ENCODE data around the gene PPP1R13B. TPM values are rescaled to one million over a fixed set of nuclear protein-coding genes. Genes with fewer than 3 reads are reported as not detected.

The PPP1R13B gene, protein sequence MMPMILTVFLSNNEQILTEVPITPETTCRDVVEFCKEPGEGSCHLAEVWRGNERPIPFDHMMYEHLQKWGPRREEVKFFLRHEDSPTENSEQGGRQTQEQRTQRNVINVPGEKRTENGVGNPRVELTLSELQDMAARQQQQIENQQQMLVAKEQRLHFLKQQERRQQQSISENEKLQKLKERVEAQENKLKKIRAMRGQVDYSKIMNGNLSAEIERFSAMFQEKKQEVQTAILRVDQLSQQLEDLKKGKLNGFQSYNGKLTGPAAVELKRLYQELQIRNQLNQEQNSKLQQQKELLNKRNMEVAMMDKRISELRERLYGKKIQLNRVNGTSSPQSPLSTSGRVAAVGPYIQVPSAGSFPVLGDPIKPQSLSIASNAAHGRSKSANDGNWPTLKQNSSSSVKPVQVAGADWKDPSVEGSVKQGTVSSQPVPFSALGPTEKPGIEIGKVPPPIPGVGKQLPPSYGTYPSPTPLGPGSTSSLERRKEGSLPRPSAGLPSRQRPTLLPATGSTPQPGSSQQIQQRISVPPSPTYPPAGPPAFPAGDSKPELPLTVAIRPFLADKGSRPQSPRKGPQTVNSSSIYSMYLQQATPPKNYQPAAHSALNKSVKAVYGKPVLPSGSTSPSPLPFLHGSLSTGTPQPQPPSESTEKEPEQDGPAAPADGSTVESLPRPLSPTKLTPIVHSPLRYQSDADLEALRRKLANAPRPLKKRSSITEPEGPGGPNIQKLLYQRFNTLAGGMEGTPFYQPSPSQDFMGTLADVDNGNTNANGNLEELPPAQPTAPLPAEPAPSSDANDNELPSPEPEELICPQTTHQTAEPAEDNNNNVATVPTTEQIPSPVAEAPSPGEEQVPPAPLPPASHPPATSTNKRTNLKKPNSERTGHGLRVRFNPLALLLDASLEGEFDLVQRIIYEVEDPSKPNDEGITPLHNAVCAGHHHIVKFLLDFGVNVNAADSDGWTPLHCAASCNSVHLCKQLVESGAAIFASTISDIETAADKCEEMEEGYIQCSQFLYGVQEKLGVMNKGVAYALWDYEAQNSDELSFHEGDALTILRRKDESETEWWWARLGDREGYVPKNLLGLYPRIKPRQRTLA
- total RNA-seq (10 to 100 TPM in 2 of 4 donors, 1 to 10 TPM in 2; 8.6 to 10.5 (median 10.1) TPM), polyA plus RNA-seq (10 to 100 TPM in 1 of 3 donors, 1 to 10 TPM in 2; 9.6 to 26.9 (median 9.9) TPM)

GRCh38 chr14:103847451-103848174 is at the start of gene PPP1R13B:
Gene PPP1R13B, minus strand, starts transcription at chr14:103847575. Its CDS starts 268 bp downstream, at chr14:103847307.
- WGBS, 2 donors, result 0 to 1% methylated on average over 104 of the region's 104 CpGs
- peak within 1 kb of the TSS; percentile 73 to 86 (median 80) for H3K27ac ChIP-seq
- H3K4me1 ChIP-seq, result peaks cover 0 to 21% (median 15%) of the 10 kb centered on the region in 4 donors
- no peaks in the 10 kb centered on the region for H3K9me3 ChIP-seq
- no peaks in the 10 kb centered on the region for H3K27me3 ChIP-seq
- H3K4me3 ChIP-seq, result peak within 1 kb of the TSS; percentile 53 to 93 (median 74)
- intact Hi-C loops (cut with DNase I), result no loop called here
- TF ChIP-seq POLR2A (IDR thresholded peaks at IDR 0.05), result no peak
- TF ChIP-seq, protein P1, sequence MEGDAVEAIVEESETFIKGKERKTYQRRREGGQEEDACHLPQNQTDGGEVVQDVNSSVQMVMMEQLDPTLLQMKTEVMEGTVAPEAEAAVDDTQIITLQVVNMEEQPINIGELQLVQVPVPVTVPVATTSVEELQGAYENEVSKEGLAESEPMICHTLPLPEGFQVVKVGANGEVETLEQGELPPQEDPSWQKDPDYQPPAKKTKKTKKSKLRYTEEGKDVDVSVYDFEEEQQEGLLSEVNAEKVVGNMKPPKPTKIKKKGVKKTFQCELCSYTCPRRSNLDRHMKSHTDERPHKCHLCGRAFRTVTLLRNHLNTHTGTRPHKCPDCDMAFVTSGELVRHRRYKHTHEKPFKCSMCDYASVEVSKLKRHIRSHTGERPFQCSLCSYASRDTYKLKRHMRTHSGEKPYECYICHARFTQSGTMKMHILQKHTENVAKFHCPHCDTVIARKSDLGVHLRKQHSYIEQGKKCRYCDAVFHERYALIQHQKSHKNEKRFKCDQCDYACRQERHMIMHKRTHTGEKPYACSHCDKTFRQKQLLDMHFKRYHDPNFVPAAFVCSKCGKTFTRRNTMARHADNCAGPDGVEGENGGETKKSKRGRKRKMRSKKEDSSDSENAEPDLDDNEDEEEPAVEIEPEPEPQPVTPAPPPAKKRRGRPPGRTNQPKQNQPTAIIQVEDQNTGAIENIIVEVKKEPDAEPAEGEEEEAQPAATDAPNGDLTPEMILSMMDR (IDR thresholded peaks at IDR 0.05), result no peak
- TF ChIP-seq POLR2AphosphoS5 (IDR thresholded peaks at IDR 0.05), result peak in 3 of 4 donors; percentile 68 to 73 (median 71)
- H3K36me3 ChIP-seq, result no peaks in the 10 kb centered on the region
- DNase-seq, result peak; percentile 96

- Histone ChIP-seq H3K9me3 (no peaks in the 10 kb centered on the region), H3K4me3 (no peak overlapping the region), H3K27me3 (no peaks in the 10 kb centered on the region), H3K36me3 (no peaks in the 10 kb centered on the region), H3K27ac (no peak overlapping the region), H3K4me1 (peaks cover 0 to 16% (median 4%) of the 10 kb centered on the region in 4 donors)
- 54 to 65% methylated on average over 6 of the region's 6 CpGs for WGBS, 2 donors
- no peak for DNase-seq
- no peak for TF ChIP-seq POLR2A (IDR thresholded peaks at IDR 0.05)
- TF ChIP-seq, protein P1 (IDR thresholded peaks at IDR 0.05), result no peak
- intact Hi-C loops (cut with DNase I), result no loop called here
These were observed 49.2 kb upstream of the PPP1R13B start for GRCh38 chr14:103896578-103896977.

- DNase-seq, result no peak
- H3K4me1 ChIP-seq, result peaks cover 0 to 11% (median 4%) of the 10 kb centered on the region in 4 donors
- H3K4me3 ChIP-seq, result no peak overlapping the region
- no peaks in the 10 kb centered on the region for H3K36me3 ChIP-seq
- WGBS, 2 donors, result 21 to 68% methylated on average over 7 of the region's 7 CpGs
- no peak for TF ChIP-seq EP300 (IDR thresholded peaks at IDR 0.05)
- H3K27me3 ChIP-seq, result no peaks in the 10 kb centered on the region
- no peak overlapping the region for H3K27ac ChIP-seq
- no peaks in the 10 kb centered on the region for H3K9me3 ChIP-seq
- intact Hi-C loops (cut with DNase I), result no loop called here
These were observed 47.3 kb upstream of the PPP1R13B start for GRCh38 chr14:103894723-103895059.

DNA sequence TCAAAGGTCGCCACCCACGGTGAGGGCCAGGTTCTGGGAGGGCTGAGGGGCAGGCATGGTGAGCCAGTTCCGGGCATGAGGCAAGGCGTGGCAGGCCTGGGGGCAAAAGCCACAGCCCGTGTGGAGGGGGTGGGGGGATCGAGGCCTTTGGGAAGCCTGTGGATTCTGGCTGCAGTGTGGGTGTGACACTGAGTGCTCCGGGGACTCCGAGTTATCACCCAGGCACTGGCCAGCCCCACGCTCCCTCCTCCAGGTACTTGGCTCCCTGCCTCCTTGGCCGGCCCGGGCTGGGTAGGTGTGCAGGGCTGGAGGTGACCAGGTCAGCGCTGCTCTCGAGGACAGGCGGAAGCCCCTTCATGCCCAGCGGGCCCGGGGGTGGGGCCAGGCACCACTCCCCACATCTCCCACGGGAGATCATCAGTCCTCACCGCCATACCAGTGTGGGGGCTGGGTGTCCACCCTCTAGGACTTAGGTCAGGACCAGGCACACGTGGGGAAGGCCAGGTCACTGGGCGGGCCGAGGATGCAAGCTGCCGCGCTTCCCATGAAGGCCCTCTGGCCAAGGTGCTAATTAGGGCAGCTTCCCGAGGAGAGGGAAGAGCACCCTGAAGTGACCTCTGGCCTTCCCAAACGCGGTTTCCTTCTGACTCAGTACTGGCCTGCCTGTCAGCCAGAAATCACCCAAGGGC is 46.8 kb upstream of the PPP1R13B start:
- H3K27me3 ChIP-seq, result no peaks in the 10 kb centered on the region
- H3K36me3 ChIP-seq, result no peaks in the 10 kb centered on the region
- H3K4me3 ChIP-seq, result no peak overlapping the region
- intact Hi-C loops (cut with DNase I), result no loop called here
- DNase-seq, result no peak
- 35 to 68% methylated on average over 26 of the region's 26 CpGs for WGBS, 2 donors
- H3K27ac ChIP-seq, result no peak overlapping the region
- TF ChIP-seq, protein P1 (IDR thresholded peaks at IDR 0.05), result no peak
- TF ChIP-seq EP300 (IDR thresholded peaks at IDR 0.05) (no peak), POLR2AphosphoS5 (IDR thresholded peaks at IDR 0.05) (no peak), POLR2A (IDR thresholded peaks at IDR 0.05) (no peak)
- no peaks in the 10 kb centered on the region for H3K9me3 ChIP-seq
- H3K4me1 ChIP-seq, result peaks cover 0 to 11% (median 4%) of the 10 kb centered on the region in 4 donors
